OCI-M2 (cell line): ENCODE measurements around the gene ASGR2.
"Not testable (repeated sequence)": the region's sequence is repeated elsewhere in the genome, so short reads cannot be mapped to it uniquely, and the experiment has no call there.

ENCODE experiments used
- DNase-seq: peaks from one replicate; lab custom pipeline; 2025; ENCODE audit not compliant: unreplicated experiment; lab: John Stamatoyannopoulos, UW

ASGR2 gene

GRCh38 chr17:7126386-7126785 lies 11.8 kb upstream of the ASGR2 start:
- DNase-seq, result not testable (repeated sequence)

GRCh38 chr17:7124923-7125322 lies 10.3 kb upstream of the ASGR2 start:
- no peak for DNase-seq

GRCh38 chr17:7123844-7124243 lies 9.2 kb upstream of the ASGR2 start:
- DNase-seq, result no peak

GRCh38 chr17:7122381-7122780 lies 7.8 kb upstream of the ASGR2 start:
- no peak for DNase-seq

- DNase-seq, result not testable (repeated sequence)
Measured at GRCh38 chr17:7120635-7121034, 6.0 kb upstream of the ASGR2 start.

- no peak for DNase-seq
Measured at GRCh38 chr17:7120123-7120522, 5.5 kb upstream of the ASGR2 start.

- DNase-seq, result no peak
Measured at GRCh38 chr17:7119314-7119713, 4.7 kb upstream of the ASGR2 start.

- DNase-seq, result no peak
Measured at GRCh38 chr17:7114875-7115614, 423 bp upstream of the ASGR2 start.

- DNase-seq, result no peak
Measured at GRCh38 chr17:7113273-7114071, 1.1 kb downstream of the ASGR2 start.

GRCh38 chr17:7112510-7113108 lies 2.0 kb downstream of the ASGR2 start:
- DNase-seq, result no peak

- DNase-seq, result no peak
Measured at GRCh38 chr17:7111784-7112509, 2.7 kb downstream of the ASGR2 start.

- no peak for DNase-seq
Measured at GRCh38 chr17:7110617-7111306, 3.9 kb downstream of the ASGR2 start.

- no peak for DNase-seq
Measured at GRCh38 chr17:7109461-7110322, 4.9 kb downstream of the ASGR2 start.

- no peak for DNase-seq
Measured at GRCh38 chr17:7108981-7109380, 5.6 kb downstream of the ASGR2 start.

- DNase-seq, result no peak
Measured at GRCh38 chr17:7108560-7108925, 6.1 kb downstream of the ASGR2 start.

- DNase-seq, result no peak
Measured at GRCh38 chr17:7107795-7108559, 6.6 kb downstream of the ASGR2 start.

- DNase-seq, result no peak
Measured at GRCh38 chr17:7107012-7107754, 7.4 kb downstream of the ASGR2 start.

- DNase-seq, result no peak
Measured at GRCh38 chr17:7102421-7102820, 12.2 kb downstream of the ASGR2 start.
